Thyroid gland (tissue), 4 donors: ENCODE results near the gene GNG14. TPM values are rescaled to one million over a fixed set of nuclear protein-coding genes. Genes with fewer than 3 reads are reported as not detected.
"Not testable (repeated sequence)": the region's sequence is repeated elsewhere in the genome, so short reads cannot be mapped to it uniquely, and the experiment has no call there.

Experiments
- DNase-seq, 2 donors: peaks; one replicate each; pipeline ENCODE4 v3.0.0-alpha.2; 2019
- H3K27ac ChIP-seq, 3 donors: fragments of 200-600 bp; sonication (generic); 1 replicate in 2 of 3; 2 replicates in 1 of 3; pipeline ENCODE4 v1.5.1; 2016 to 2019; ENCODE audit warnings: mild to moderate bottlenecking in 1 of 3, moderate library complexity in 1 of 3
- H3K27me3 ChIP-seq: fragments of 200-600 bp; sonication (generic); one replicate; pipeline ENCODE4 v1.5.1; 2019
- H3K36me3 ChIP-seq, 2 donors: fragments of 200-600 bp; sonication (generic); one replicate each; pipeline ENCODE4 v1.5.1; 2016 to 2019
- H3K4me1 ChIP-seq, 2 donors: fragments of 200-600 bp; sonication (generic); one replicate each; pipeline ENCODE4 v1.5.1; 2017 to 2019
- H3K4me3 ChIP-seq, 3 donors: fragments of 200-600 bp; sonication (generic); replicated peaks in 1 of 3; 1 replicate in 2 of 3; 2 replicates in 1 of 3; pipeline ENCODE4 v1.5.1; 2016; ENCODE audit warnings: mild to moderate bottlenecking in 1 of 3
- H3K9me3 ChIP-seq: fragments of 200-600 bp; sonication (generic); one replicate; pipeline ENCODE4 v1.5.1; 2017
- POLR2A ChIP-seq, 2 donors: fragments of 450-650 bp; IDR thresholded peaks; one replicate each; pipeline ENCODE4 v1.6.1; 2017; ENCODE audit warnings: antibody characterized with exemption in 2 of 2, mild to moderate bottlenecking in 2 of 2, moderate library complexity in 1 of 2
- WGBS, 2 donors: methylation state at CpG; one replicate each; pipeline ENCODE4 v1.1.5; 2017; 5-methylcytosine and 5-hydroxymethylcytosine counted together
- intact Hi-C: fragments of 100-400 bp; cut with DNase I; formaldehyde crosslinking; loops from one replicate; pipeline ENCODE4 v1.15.1; 2023
- total RNA-seq, 4 donors: library from RNA; depleted of rRNA; stranded (reverse); fragments of >200 nt; gene quantifications; one replicate each; pipeline ENCODE4 v1.2.3, GENCODE V29; 2016
- TF ChIP-seq, protein P1 (sequence below), 6 experiments: fragments of 200-600 bp in 3 of 6; fragments of 450-650 bp in 3 of 6; sonication (generic) in 3 of 6; IDR thresholded peaks; one replicate each; pipeline ENCODE4 v1.5.1; 2016 to 2019; ENCODE audit warnings: antibody characterized with exemption in 6 of 6, mild to moderate bottlenecking in 2 of 6, inconsistent platforms in 1 of 6, moderate library complexity in 1 of 6

GNG14 gene
- total RNA-seq, 4 donors from 2014 or later = not detected

DNA sequence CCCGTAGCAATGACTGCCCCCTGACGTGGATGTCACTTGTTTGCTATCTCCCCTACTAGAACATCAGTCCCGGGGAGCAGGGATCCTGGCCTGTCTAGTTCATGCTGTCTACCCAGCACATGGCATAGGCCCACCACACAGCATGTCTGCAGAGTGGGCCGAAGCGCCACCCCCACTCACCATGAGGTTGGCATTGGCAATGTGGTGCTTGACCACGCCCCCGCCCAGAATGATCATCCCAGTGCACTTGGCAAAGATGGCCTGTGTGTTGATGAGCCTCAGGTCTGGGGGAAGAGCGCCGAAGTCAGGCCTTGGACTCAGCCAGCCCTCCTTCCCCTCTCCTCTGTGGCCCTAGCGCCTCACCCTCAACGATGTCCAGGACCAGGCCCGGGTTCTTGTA, 10.9 kb upstream of the GNG14 start:
- no peak overlapping the region for H3K27ac ChIP-seq
- DNase-seq = no peak
- H3K36me3 ChIP-seq = peaks cover 52 to 69% of the 10 kb centered on the region in 2 donors
- WGBS, 2 donors = 89 to 98% methylated on average over 10 of the region's 12 CpGs
- intact Hi-C loops = loop anchor here (10.0 kb wide), 1 partner anchor 168 kb away; no protein-coding TSS in a partner anchor
- H3K4me3 ChIP-seq = no peak overlapping the region
- H3K4me1 ChIP-seq = peaks cover 5 to 9% of the 10 kb centered on the region in 2 donors
- no peaks in the 10 kb centered on the region for H3K9me3 ChIP-seq
- H3K27me3 ChIP-seq = no peaks in the 10 kb centered on the region
- TF ChIP-seq, protein P1, sequence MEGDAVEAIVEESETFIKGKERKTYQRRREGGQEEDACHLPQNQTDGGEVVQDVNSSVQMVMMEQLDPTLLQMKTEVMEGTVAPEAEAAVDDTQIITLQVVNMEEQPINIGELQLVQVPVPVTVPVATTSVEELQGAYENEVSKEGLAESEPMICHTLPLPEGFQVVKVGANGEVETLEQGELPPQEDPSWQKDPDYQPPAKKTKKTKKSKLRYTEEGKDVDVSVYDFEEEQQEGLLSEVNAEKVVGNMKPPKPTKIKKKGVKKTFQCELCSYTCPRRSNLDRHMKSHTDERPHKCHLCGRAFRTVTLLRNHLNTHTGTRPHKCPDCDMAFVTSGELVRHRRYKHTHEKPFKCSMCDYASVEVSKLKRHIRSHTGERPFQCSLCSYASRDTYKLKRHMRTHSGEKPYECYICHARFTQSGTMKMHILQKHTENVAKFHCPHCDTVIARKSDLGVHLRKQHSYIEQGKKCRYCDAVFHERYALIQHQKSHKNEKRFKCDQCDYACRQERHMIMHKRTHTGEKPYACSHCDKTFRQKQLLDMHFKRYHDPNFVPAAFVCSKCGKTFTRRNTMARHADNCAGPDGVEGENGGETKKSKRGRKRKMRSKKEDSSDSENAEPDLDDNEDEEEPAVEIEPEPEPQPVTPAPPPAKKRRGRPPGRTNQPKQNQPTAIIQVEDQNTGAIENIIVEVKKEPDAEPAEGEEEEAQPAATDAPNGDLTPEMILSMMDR (IDR thresholded peaks at IDR 0.05) = no peak
- no peak for TF ChIP-seq POLR2A (IDR thresholded peaks at IDR 0.05)

DNA sequence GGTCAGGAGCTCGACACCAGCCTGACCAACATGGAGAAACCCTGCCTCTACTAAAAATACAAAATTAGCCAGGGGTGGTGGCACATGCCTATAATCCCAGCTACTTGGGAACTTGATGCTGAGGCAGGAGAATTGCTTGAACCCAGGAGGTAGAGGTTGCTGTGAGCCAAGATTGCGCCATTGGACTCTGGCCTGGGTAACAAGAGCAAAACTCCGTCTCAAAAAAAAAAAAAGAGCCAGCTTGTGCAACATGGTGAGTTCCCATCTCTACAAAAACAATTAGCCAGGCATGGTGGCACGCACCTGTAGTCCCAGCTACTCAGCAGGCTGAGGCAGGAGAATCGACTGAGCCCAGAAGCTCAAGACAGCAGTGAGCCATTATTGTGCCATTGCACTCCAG, 9.8 kb upstream of the GNG14 start:
- H3K9me3 ChIP-seq, H3K4me1 ChIP-seq, DNase-seq, H3K27me3 ChIP-seq, H3K4me3 ChIP-seq, H3K27ac ChIP-seq: not testable (repeated sequence)
- intact Hi-C loops = loop anchor here (10.0 kb wide), 1 partner anchor 167 kb away; no protein-coding TSS in a partner anchor
- 85 to 96% methylated on average over 5 of the region's 5 CpGs for WGBS, 2 donors
- H3K36me3 ChIP-seq = peaks cover 42 to 61% of the 10 kb centered on the region in 2 donors

DNA sequence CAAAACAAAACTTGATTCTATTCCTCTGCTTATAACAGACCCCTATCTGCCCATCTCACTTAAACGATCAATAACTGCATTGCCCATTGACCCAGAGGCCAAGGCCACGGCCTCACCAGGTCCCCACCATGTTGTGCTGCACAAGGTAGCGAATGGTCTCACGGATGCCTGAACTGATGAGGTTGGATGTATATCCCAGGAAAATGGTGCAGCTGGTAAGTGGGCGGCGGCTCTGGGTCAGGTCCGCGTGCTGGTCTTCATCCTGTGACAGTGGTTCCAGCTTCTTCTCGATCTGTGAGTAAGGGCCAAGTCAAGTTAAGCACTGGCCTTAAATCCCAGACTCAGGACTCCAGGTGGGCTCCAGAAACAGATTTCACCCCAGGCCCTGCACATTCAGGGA, 7.8 kb upstream of the GNG14 start:
- Histone ChIP-seq H3K4me3 (no peak overlapping the region), H3K4me1 (peaks cover 5 to 9% of the 10 kb centered on the region in 2 donors), H3K36me3 (peaks cover 30 to 45% of the 10 kb centered on the region in 2 donors), H3K27ac (no peak overlapping the region), H3K9me3 (no peaks in the 10 kb centered on the region), H3K27me3 (no peaks in the 10 kb centered on the region)
- TF ChIP-seq, protein P1 (IDR thresholded peaks at IDR 0.05) = no peak
- no peak for TF ChIP-seq POLR2A (IDR thresholded peaks at IDR 0.05)
- no peak for DNase-seq
- 92 to 95% methylated on average over 9 of the region's 9 CpGs for WGBS, 2 donors
- intact Hi-C loops = no loop called here

DNA sequence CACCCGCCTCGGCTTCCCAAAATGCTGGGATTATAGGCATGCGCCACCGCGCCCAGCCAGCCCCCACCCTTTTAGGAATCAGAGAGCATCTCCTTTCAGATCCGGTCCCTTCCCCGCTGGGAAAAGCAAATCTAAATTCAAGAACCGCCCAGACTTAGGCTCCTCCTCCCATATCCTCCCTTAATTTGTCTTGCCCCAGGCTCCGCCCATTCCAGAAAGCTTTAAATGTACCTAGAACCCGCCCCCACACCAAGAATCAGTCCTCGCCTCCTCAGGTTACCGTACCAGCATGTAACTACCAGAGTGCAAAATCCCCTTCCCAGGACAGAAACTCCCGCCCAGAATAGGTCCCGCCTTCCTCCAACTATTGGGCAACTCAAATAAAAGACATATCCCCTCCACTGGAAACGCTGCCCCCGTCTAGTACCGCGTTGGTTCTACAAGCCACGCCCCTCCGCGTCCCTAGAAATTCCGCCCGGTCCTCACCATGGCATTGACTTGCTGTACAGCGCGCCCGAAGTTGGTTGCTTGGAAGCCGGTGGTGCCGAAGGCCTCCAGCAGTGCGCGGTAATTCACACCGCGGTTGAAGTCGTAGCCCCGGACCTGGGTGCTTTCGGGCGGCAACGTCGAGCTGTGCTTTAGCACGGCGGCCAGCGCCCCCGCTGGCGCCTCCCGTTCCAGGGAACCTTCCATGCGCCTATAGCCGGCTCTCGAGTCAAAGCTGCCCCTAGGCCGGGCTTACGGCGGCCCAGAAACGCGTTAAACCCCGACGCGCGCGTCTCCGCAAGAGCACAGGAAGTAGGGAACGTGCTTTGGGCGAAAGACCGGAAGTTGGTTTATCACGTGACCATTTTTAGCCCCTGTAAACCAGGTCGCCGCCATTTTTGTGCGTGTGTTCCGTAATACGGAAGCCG, 6.5 kb upstream of the GNG14 start, which contains the start of gene DHPS:
TSS of gene DHPS (minus strand) at position 807 of the 914 bp plus-strand sequence. CDS start at position 693, 114 bp downstream.
- H3K27me3 ChIP-seq = no peaks in the 10 kb centered on the region
- 0% methylated on average over 50 to 55 of the region's 68 CpGs for WGBS, 2 donors
- peaks cover 5 to 9% of the 10 kb centered on the region in 2 donors for H3K4me1 ChIP-seq
- peak within 1 kb of the TSS; percentile 89 to 98 (median 94) for H3K27ac ChIP-seq
- no peaks in the 10 kb centered on the region for H3K9me3 ChIP-seq
- TF ChIP-seq, protein P1 (IDR thresholded peaks at IDR 0.05) = peak in 1 of 6 experiments; percentile 19
- TF ChIP-seq POLR2A (IDR thresholded peaks at IDR 0.05) = peak in 1 of 2 donors; percentile 51
- H3K36me3 ChIP-seq = peaks cover 20 to 33% of the 10 kb centered on the region in 2 donors
- peak within 1 kb of the TSS; percentile 27 to 91 (median 77) for H3K4me3 ChIP-seq
- peak; percentile 94 for DNase-seq
- intact Hi-C loops = no loop called here

DNA sequence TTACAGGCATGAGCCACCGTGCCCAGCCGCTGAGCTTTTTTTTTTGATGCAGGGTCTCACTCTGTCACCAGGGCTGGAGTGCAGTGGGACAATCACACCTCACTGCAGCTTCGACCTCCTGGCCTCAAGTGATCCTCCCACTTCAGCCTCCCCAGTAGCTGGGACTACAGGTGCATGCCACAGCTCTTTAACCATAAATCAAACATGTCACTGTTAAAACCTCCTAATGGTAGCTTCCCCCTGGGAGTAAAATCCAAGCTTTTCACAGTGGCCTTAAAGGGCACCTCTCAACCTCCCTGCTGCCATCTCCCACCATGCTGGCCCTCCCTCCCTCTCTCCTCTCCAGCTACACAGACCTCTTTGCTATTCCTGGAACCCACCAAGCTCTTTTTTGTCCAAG, 2.0 kb upstream of the GNG14 start:
- no peaks in the 10 kb centered on the region for H3K27me3 ChIP-seq
- DNase-seq = no peak
- H3K4me1 ChIP-seq = peaks cover under 1 to 2% of the 10 kb centered on the region in 2 donors
- H3K9me3 ChIP-seq = no peaks in the 10 kb centered on the region
- intact Hi-C loops = no loop called here
- H3K27ac ChIP-seq = no peak overlapping the region
- 90 to 94% methylated on average over 2 to 3 of the region's 3 CpGs for WGBS, 2 donors
- H3K36me3 ChIP-seq = no peaks in the 10 kb centered on the region
- H3K4me3 ChIP-seq = no peak overlapping the region
- TF ChIP-seq, protein P1 (IDR thresholded peaks at IDR 0.05) = no peak
- no peak for TF ChIP-seq POLR2A (IDR thresholded peaks at IDR 0.05)
